Kidney epithelial cell (primary cell): Measurements from ENCODE around the gene PCLO. TPM values are rescaled to one million over a fixed set of nuclear protein-coding genes. Genes with fewer than 3 reads are reported as not detected.

Source experiments
- DNase-seq: peaks from one replicate; pipeline ENCODE4 v3.0.0-alpha.2; 2010; ENCODE audit warnings: low read depth
- H3K27me3 ChIP-seq: 2 replicates; pipeline ENCODE4 v1.6.0; 2011; ENCODE audit warnings: low read length; ENCODE audit not compliant: control insufficient read depth, insufficient read depth
- H3K36me3 ChIP-seq: 2 replicates; pipeline ENCODE4 v1.5.1; 2011; ENCODE audit warnings: low read length; ENCODE audit not compliant: control insufficient read depth, insufficient read depth
- H3K4me3 ChIP-seq: 2 replicates; pipeline ENCODE4 v1.5.1; 2011; ENCODE audit warnings: low read depth, mild to moderate bottlenecking, control low read depth, low read length
- total RNA-seq: library from RNA; depleted of rRNA; stranded (reverse); fragments of >200 nt; gene quantifications from 2 replicates; pipeline ENCODE4 v1.2.3, GENCODE V29; 2015
- TF ChIP-seq, protein P1 (sequence below): IDR thresholded peaks from 2 replicates; pipeline ENCODE4 v1.5.1; 2011; ENCODE audit warnings: mild to moderate bottlenecking, moderate library complexity, low read length, control low read depth, inconsistent platforms; ENCODE audit not compliant: insufficient read depth, poor library complexity, severe bottlenecking

The PCLO gene
- total RNA-seq, 1 donor from 2014 or later: 4.7 TPM

DNA sequence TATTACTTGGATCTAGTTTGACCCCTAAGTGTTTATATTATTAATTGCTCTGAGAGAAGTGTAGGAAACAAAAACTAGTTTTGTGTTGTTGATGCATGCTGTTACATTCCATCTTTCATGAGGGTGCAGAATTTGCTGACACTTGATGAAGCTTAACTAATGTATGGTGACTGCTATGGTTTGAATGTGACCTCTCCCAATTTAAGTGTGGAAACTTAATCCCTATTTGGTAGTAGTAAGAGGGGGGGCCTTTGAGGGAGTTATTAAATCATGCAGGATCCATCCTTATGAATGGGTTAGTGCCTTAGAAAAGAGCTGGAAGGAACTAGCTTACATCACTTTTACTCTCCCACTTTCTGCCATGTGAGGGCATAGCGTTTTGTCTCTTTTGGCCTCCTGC lies 142.5 kb downstream of the PCLO start:
- Histone ChIP-seq H3K27me3 (no peaks in the 10 kb centered on the region), H3K4me3 (no peak overlapping the region), H3K36me3 (no peaks in the 10 kb centered on the region)
- TF ChIP-seq, protein P1, sequence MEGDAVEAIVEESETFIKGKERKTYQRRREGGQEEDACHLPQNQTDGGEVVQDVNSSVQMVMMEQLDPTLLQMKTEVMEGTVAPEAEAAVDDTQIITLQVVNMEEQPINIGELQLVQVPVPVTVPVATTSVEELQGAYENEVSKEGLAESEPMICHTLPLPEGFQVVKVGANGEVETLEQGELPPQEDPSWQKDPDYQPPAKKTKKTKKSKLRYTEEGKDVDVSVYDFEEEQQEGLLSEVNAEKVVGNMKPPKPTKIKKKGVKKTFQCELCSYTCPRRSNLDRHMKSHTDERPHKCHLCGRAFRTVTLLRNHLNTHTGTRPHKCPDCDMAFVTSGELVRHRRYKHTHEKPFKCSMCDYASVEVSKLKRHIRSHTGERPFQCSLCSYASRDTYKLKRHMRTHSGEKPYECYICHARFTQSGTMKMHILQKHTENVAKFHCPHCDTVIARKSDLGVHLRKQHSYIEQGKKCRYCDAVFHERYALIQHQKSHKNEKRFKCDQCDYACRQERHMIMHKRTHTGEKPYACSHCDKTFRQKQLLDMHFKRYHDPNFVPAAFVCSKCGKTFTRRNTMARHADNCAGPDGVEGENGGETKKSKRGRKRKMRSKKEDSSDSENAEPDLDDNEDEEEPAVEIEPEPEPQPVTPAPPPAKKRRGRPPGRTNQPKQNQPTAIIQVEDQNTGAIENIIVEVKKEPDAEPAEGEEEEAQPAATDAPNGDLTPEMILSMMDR: no peak
- no peak for DNase-seq

- TF ChIP-seq, protein P1: no peak
- Histone ChIP-seq H3K4me3 (no peak overlapping the region), H3K27me3 (no peaks in the 10 kb centered on the region), H3K36me3 (no peaks in the 10 kb centered on the region)
- no peak for DNase-seq
Observed at GRCh38 chr7:83015916-83016315, 146.8 kb downstream of the PCLO start.

GRCh38 chr7:83014546-83014945 lies 148.1 kb downstream of the PCLO start:
- DNase-seq: no peak
- H3K36me3 ChIP-seq: no peaks in the 10 kb centered on the region
- TF ChIP-seq, protein P1: no peak

GRCh38 chr7:83011954-83012353 lies 150.7 kb downstream of the PCLO start:
- TF ChIP-seq, protein P1: no peak
- no peaks in the 10 kb centered on the region for H3K27me3 ChIP-seq
- DNase-seq: no peak
- H3K4me3 ChIP-seq: no peak overlapping the region
- no peaks in the 10 kb centered on the region for H3K36me3 ChIP-seq

More at GRCh38 chr7:83014546-83014945, 148.1 kb downstream of the PCLO start:
- Histone ChIP-seq H3K4me3 (no peak overlapping the region), H3K27me3 (no peaks in the 10 kb centered on the region)

DNA sequence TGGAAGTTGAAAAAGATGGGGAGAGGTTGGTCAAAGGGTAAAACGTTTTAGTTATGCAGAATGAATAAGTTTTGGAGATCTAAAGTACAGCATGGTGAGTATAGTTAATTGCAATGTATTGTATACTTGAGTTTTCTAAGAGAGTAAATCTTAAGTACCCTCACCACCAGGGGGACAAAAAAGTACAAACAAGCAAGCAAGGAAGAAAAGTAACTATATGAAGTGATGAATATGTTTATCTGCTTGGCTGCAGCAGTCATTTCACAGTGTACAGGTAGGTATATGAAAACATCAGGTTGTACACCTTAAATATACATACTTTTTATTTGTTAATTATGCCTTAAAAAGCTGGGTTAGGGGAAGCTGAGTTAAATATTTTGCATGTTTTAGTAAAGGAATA lies 157.3 kb downstream of the PCLO start:
- H3K36me3 ChIP-seq: no peaks in the 10 kb centered on the region
- no peaks in the 10 kb centered on the region for H3K27me3 ChIP-seq
- TF ChIP-seq, protein P1: peak; percentile 20
- DNase-seq: no peak
- H3K4me3 ChIP-seq: no peak overlapping the region

DNA sequence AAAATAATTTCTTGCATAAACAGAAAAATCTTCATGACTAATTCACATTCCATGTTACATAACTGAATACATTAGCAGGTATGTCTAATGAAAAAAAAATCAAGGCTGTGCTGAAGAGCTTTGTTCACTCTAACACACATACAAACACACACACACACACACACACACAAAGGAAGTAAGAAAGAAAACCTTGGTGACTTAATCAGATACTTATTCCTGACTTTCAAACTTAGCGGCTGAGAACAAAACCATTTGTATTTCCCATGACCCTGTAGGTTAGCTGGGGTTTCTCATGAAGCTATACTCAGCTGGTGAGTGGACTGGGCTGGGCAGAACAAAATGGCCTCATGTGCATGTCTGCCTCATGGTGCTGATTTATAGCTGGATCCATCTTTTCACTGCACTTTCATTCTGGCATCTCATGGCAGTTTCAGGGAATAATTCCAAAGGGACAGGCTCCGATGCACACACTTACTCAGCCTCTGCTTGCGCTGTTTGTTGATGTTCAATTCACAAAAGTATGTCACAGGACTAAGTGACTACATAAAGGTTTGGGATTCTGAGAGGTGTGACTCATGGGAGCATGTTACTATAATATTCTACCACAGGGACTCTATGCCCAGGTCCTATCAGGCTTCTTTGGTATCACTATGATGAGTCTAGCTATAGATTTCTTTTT lies 161.2 kb downstream of the PCLO start:
- TF ChIP-seq, protein P1: no peak
- no peaks in the 10 kb centered on the region for H3K36me3 ChIP-seq
- peak; percentile 39 for DNase-seq
- H3K27me3 ChIP-seq: no peaks in the 10 kb centered on the region
- H3K4me3 ChIP-seq: no peak overlapping the region
